Amygdala (tissue), 56 donors: Measurements from ENCODE around the gene OR4D1.
A peak's percentile ranks its signal among the peaks of the same experiment; 100 is the strongest.

Source experiments
- DNase-seq, 56 donors: peaks; one replicate each; lab custom pipeline; 2025; lab: John Stamatoyannopoulos, UW

Gene OR4D1

GRCh38 chr17:58191241-58191896 lies 43.2 kb downstream of the OR4D1 start:
- DNase-seq: no peak

GRCh38 chr17:58192612-58193011 lies 44.4 kb downstream of the OR4D1 start, which contains the start of gene EPX:
Gene EPX (plus strand): TSS chr17:58192726. CDS start chr17:58192847, 121 bp downstream.
- no peak for DNase-seq

GRCh38 chr17:58193641-58194255 lies 45.6 kb downstream of the OR4D1 start:
- DNase-seq: no peak

- no peak for DNase-seq
Observed at GRCh38 chr17:58195518-58196123, 47.4 kb downstream of the OR4D1 start.

GRCh38 chr17:58196610-58197009 lies 48.4 kb downstream of the OR4D1 start:
- no peak for DNase-seq

GRCh38 chr17:58200024-58200633 lies 51.9 kb downstream of the OR4D1 start:
- peak in 9 of 56 donors; percentile 0 to 34 (median 14) for DNase-seq

- no peak for DNase-seq
Observed at GRCh38 chr17:58202859-58203258, 54.7 kb downstream of the OR4D1 start.

GRCh38 chr17:58204796-58205195 lies 56.6 kb downstream of the OR4D1 start:
- DNase-seq: no peak

DNA sequence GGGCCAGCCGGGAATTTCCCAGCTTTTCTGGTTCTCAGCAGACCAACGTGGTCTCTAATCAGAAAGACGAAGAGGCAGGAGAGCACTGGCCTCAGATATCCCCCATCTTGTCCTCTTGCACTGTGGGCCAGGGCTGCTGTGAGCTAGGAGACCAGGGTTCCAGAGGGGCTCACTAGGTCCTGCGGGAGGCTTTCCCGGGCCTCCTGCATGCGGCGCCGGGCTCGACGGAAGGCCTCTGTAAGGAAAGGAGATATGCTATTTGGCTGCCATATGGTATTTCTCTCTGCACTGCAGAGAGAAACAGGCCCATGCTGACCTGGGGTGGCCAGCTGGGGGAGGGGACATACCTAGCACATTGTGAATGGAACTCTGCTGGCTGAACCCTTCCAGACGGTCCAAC lies 57.8 kb downstream of the OR4D1 start:
- no peak for DNase-seq

GRCh38 chr17:58207451-58207850 lies 59.3 kb downstream of the OR4D1 start:
- DNase-seq: peak in 1 of 56 donors; percentile 7

DNA sequence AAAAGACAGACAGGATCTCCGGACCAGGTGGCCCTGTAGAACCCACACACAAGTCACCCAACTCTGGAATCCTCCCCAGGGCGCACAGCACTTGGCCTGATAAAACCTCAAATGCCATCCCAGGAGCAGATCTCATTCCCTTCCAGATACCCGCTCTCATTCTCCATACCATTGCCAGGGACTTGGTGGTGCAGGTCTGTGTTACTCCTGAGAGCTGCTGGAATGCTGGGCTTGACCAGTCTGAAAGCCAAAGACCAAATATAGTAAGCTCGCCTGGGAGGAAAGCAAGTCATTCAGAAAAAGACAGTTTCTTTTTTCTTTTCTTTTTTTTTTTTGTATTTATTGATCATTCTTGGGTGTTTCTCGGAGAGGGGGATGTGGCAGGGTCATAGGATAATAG lies 60.2 kb downstream of the OR4D1 start:
- DNase-seq: no peak
